Measurements from ENCODE around the gene TIGD2.

The TIGD2 gene

DNA sequence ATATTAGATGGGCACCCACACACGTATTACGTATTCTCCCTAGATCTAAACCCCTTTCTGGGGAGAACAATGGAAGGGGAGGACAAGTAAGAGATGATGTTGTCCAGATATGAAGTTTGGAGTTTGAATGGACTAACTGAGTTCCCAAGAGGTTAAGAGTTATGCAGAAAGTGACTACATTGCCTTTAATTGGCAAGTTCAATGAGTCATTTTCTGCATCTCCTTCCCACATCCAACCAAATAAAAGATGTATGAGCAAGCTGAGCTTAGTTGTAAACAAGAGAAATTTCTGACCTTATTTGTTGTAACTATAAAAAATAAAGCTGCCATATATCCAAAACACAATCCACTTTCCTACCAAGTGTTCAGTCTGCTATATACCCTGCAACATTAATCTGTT lies 50.5 kb downstream of the TIGD2 start:
- CTCF ChIA-PET = interaction anchor here (1.5 kb wide), 1 partner anchor 9 kb away, joined by 4 read pairs; no protein-coding TSS in a partner anchor
- POLR2A ChIA-PET = no interaction called here
- DNase-seq (ENCODE audit: extremely low spot score) = no peak
- TF ChIP-seq FOXM1 (IDR thresholded peaks at IDR 0.05; ENCODE audit: borderline replicate concordance) = no peak
- no peak for TF ChIP-seq HDGF (IDR thresholded peaks at IDR 0.05; ENCODE audit: borderline replicate concordance)
- TF ChIP-seq LEF1 (IDR thresholded peaks at IDR 0.05; ENCODE audit: borderline replicate concordance) = no peak
- TF ChIP-seq FOXA1 (IDR thresholded peaks at IDR 0.05) = no peak
- no peak for TF ChIP-seq BHLHE40 (IDR thresholded peaks at IDR 0.05; ENCODE audit: borderline replicate concordance)
- TF ChIP-seq TARDBP (IDR thresholded peaks at IDR 0.05) = no peak
- TF ChIP-seq FOXK2 (IDR thresholded peaks at IDR 0.05) = no peak
- TF ChIP-seq ZNF384 (IDR thresholded peaks at IDR 0.05) = no peak

DNA sequence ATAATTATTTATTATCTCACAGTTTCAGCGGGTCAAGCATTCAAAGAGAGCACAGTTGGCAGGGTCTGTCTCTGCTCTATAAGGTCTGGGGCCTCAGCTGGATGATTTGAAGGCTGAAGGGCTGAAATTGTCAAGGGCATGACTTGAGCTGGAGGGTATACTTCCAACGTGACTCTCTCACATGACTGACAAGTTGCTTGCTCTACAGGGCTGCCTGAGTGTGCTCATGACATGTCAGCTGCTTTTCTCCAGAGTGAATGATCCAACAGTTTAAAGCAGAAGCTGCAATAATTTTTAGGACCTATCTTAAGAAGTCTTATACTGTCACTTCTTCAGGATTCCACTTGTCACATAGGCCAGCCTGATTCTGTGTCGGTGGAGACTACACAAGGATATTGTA lies 51.2 kb downstream of the TIGD2 start:
- POLR2A ChIA-PET = no interaction called here
- CTCF ChIA-PET = interaction anchor here (1.5 kb wide), 1 partner anchor 9 kb away, joined by 4 read pairs; no protein-coding TSS in a partner anchor
- TF ChIP-seq ELF4 (IDR thresholded peaks at IDR 0.05) (no peak), CTBP1 (IDR thresholded peaks at IDR 0.05; ENCODE audit: borderline replicate concordance) (no peak), FOXA1 (IDR thresholded peaks at IDR 0.05) (no peak)
- DNase-seq (ENCODE audit: extremely low spot score) = no peak

DNA sequence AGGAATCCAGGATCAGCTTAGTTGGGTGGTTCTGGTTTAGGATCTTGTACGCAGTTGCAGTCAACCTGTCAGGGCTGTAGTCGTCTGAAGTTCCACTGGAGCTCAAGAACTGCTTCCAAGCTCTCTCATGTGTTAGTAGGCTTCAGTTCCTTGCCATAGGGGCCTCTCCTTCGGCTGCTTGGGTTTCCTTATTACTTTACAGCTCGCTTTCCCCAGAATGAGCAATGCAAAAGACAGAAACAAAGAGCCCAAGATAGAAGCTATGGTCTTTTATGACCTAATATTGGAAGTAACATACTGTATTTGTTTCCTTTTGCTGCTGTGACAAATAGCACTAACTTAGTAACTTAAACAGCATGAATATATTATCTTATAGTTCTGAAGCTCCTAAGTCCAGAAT lies 51.7 kb downstream of the TIGD2 start:
- no peak for TF ChIP-seq FOXM1 (IDR thresholded peaks at IDR 0.05; ENCODE audit: borderline replicate concordance)
- no peak for TF ChIP-seq TARDBP (IDR thresholded peaks at IDR 0.05)
- no peak for TF ChIP-seq NFRKB (IDR thresholded peaks at IDR 0.05)
- TF ChIP-seq CTBP1 (IDR thresholded peaks at IDR 0.05; ENCODE audit: borderline replicate concordance) = no peak
- TF ChIP-seq HDGF (IDR thresholded peaks at IDR 0.05; ENCODE audit: borderline replicate concordance) = no peak
- TF ChIP-seq LEF1 (IDR thresholded peaks at IDR 0.05; ENCODE audit: borderline replicate concordance) = no peak
- no peak for TF ChIP-seq L3MBTL2 (conservative IDR thresholded peaks at IDR 0.05)
- no peak for TF ChIP-seq SP1 (IDR thresholded peaks at IDR 0.05)
- TF ChIP-seq, protein P1, sequence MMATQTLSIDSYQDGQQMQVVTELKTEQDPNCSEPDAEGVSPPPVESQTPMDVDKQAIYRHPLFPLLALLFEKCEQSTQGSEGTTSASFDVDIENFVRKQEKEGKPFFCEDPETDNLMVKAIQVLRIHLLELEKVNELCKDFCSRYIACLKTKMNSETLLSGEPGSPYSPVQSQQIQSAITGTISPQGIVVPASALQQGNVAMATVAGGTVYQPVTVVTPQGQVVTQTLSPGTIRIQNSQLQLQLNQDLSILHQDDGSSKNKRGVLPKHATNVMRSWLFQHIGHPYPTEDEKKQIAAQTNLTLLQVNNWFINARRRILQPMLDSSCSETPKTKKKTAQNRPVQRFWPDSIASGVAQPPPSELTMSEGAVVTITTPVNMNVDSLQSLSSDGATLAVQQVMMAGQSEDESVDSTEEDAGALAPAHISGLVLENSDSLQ (IDR thresholded peaks at IDR 0.05) = no peak
- TF ChIP-seq ZNF384 (IDR thresholded peaks at IDR 0.05) = no peak
- TF ChIP-seq FOXA1 (IDR thresholded peaks at IDR 0.05) = no peak
- no peak for TF ChIP-seq FOXK2 (IDR thresholded peaks at IDR 0.05)
- no peak for TF ChIP-seq BHLHE40 (IDR thresholded peaks at IDR 0.05; ENCODE audit: borderline replicate concordance)
- no peak for TF ChIP-seq SUZ12 (IDR thresholded peaks at IDR 0.05)
- no peak for TF ChIP-seq ELF4 (IDR thresholded peaks at IDR 0.05)
- TF ChIP-seq ARNT (IDR thresholded peaks at IDR 0.05) = no peak
- CTCF ChIA-PET = interaction anchor here (1.5 kb wide), 1 partner anchor 8 kb away, joined by 4 read pairs; no protein-coding TSS in a partner anchor
- DNase-seq (ENCODE audit: extremely low spot score) = no peak
- POLR2A ChIA-PET = no interaction called here

- TF ChIP-seq TARDBP (IDR thresholded peaks at IDR 0.05) (no peak), ZNF384 (IDR thresholded peaks at IDR 0.05) (no peak), CTBP1 (IDR thresholded peaks at IDR 0.05; ENCODE audit: borderline replicate concordance) (no peak), SP1 (IDR thresholded peaks at IDR 0.05) (no peak), NFRKB (IDR thresholded peaks at IDR 0.05) (no peak), L3MBTL2 (conservative IDR thresholded peaks at IDR 0.05) (no peak), HDGF (IDR thresholded peaks at IDR 0.05; ENCODE audit: borderline replicate concordance) (no peak), ARNT (IDR thresholded peaks at IDR 0.05) (no peak), SUZ12 (IDR thresholded peaks at IDR 0.05) (no peak)
- TF ChIP-seq, protein P1 (IDR thresholded peaks at IDR 0.05) = no peak
- ChIA-PET CTCF (no interaction called here), POLR2A (no interaction called here)
- no peak for DNase-seq (ENCODE audit: extremely low spot score)
Measured at GRCh38 chr4:89164400-89164799, 53.1 kb downstream of the TIGD2 start.

All from HEK293T (cell line).